Lower leg skin (tissue), 4 donors: ENCODE data around the gene IL3RA. TPM values are rescaled to one million over a fixed set of nuclear protein-coding genes. Genes with fewer than 3 reads are reported as not detected.
"Not testable (repeated sequence)": the region's sequence is repeated elsewhere in the genome, so short reads cannot be mapped to it uniquely, and the experiment has no call there.

Source experiments
- DNase-seq, 2 donors: peaks; one replicate each; pipeline ENCODE4 v3.0.0-alpha.2; 2019; ENCODE audit warnings: low spot score in 2 of 2
- H3K4me3 ChIP-seq: fragments of 200-600 bp; sonication (generic); 2 replicates; pipeline ENCODE4 v1.5.1; 2017; ENCODE audit warnings: mild to moderate bottlenecking, low read depth; ENCODE audit not compliant: poor library complexity, severe bottlenecking
- POLR2A ChIP-seq, 2 donors: fragments of 450-650 bp; IDR thresholded peaks; one replicate each; pipeline ENCODE4 v1.6.1; 2016 to 2017; ENCODE audit warnings: antibody characterized with exemption in 2 of 2, mild to moderate bottlenecking in 1 of 2, moderate library complexity in 1 of 2
- WGBS, 2 donors: methylation state at CpG; one replicate each; pipeline ENCODE4 v1.1.5; 2018; 5-methylcytosine and 5-hydroxymethylcytosine counted together
- intact Hi-C: fragments of 100-400 bp; cut with DNase I; formaldehyde crosslinking; loops from one replicate; pipeline ENCODE4 v1.15.0; 2023; ENCODE audit warnings: low total_unique reads
- total RNA-seq, 4 donors: library from RNA; depleted of rRNA; stranded (reverse); fragments of >200 nt; gene quantifications; one replicate each; pipeline ENCODE4 v1.1.0, GENCODE V29; 2016
- TF ChIP-seq, protein P1 (sequence below), 3 donors: fragments of 450-650 bp; IDR thresholded peaks; one replicate each; pipeline ENCODE4 v1.5.1; 2016; ENCODE audit warnings: antibody characterized with exemption in 3 of 3, mild to moderate bottlenecking in 3 of 3, moderate library complexity in 2 of 3

IL3RA gene
- total RNA-seq, 4 donors from 2014 or later: 1.7 to 6.2 (median 4.5) TPM

DNA sequence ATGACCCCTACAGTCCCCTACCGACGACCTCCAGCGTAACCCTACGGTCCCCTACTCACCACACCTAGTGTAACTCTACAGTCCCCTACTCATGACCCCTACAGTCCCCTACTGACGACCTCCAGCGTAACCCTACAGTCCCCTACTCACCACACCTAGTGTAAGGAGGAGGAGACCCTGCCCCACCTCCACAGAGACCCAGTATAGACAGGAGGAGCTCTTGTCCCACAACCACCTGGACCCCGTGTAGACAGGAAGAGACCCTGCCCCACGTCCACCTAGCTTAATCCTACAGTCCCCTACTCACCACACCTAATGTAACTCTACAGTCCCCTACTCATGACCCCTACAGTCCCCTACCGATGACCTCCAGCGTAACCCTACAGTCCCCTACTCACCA, 41.0 kb upstream of the IL3RA start:
- no peak overlapping the region for H3K4me3 ChIP-seq
- no peak for TF ChIP-seq POLR2A (IDR thresholded peaks at IDR 0.05)
- TF ChIP-seq, protein P1, sequence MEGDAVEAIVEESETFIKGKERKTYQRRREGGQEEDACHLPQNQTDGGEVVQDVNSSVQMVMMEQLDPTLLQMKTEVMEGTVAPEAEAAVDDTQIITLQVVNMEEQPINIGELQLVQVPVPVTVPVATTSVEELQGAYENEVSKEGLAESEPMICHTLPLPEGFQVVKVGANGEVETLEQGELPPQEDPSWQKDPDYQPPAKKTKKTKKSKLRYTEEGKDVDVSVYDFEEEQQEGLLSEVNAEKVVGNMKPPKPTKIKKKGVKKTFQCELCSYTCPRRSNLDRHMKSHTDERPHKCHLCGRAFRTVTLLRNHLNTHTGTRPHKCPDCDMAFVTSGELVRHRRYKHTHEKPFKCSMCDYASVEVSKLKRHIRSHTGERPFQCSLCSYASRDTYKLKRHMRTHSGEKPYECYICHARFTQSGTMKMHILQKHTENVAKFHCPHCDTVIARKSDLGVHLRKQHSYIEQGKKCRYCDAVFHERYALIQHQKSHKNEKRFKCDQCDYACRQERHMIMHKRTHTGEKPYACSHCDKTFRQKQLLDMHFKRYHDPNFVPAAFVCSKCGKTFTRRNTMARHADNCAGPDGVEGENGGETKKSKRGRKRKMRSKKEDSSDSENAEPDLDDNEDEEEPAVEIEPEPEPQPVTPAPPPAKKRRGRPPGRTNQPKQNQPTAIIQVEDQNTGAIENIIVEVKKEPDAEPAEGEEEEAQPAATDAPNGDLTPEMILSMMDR (IDR thresholded peaks at IDR 0.05): no peak
- no peak for DNase-seq
- 87% methylated on average over 10 of the region's 10 CpGs for WGBS, 2 donors
- intact Hi-C loops: no loop called here

DNA sequence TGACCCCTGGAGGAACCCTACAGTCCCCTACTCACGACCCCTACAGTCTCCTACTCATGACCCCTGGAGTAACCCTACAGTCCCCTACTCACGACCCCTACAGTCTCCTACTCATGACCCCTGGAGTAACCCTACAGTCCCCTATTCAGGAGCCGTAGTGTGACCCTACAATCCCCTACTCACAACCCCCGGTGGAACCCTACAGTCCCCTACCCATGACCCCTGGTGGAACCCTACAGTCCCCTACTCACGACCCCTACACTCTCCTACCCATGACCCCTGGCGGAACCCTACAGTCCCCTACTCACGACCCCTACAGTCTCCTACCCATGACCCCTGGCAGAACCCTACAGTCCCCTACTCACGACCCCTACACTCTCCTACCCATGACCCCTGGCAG, 39.0 kb upstream of the IL3RA start:
- DNase-seq, intact Hi-C loops, H3K4me3 ChIP-seq: not testable (repeated sequence)
- WGBS, 2 donors: 74 to 87% methylated on average over 5 to 7 of the region's 8 CpGs

DNA sequence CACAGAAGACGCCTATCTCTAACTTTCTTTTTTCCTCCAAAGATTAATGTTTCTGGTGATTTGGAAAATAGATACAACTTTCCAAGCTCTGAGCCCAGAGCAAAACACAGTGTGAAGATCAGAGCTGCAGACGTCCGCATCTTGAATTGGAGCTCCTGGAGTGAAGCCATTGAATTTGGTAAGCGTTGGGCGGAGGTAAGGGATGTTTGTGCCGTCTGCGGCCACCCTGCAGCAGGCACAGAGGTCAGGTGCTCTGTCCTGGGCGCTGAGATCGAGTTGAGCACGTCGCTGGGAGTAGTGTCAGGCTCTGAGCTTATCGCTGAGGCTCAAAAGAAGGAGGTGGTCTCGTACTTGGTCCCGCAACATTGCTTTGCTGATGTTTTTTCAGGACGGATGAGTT, 36.1 kb upstream of the IL3RA start:
- no peak for DNase-seq
- 56 to 59% methylated on average over 15 of the region's 15 CpGs for WGBS, 2 donors
- TF ChIP-seq POLR2A (IDR thresholded peaks at IDR 0.05): no peak
- TF ChIP-seq, protein P1 (IDR thresholded peaks at IDR 0.05): no peak
- no peak overlapping the region for H3K4me3 ChIP-seq
- intact Hi-C loops: no loop called here

DNA sequence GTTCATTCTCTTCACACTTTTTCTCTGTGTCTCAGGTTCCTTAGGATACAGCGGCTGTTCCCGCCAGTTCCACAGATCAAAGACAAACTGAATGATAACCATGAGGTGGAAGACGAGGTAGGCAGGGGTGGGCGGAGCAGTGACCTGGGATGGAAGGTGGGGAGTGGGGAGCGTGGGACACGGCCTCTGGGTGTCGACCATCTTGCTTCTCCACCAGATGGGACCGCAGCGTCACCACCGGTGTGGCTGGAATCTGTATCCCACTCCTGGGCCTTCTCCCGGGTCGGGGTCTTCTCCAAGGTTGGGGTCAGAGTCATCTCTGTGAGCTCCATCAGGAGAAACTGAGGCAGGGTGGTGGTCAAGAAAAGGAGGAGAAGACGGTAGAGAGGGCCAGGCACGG, 31.2 kb upstream of the IL3RA start:
- no peak for DNase-seq
- 90 to 91% methylated on average over 14 of the region's 14 CpGs for WGBS, 2 donors
- TF ChIP-seq POLR2A (IDR thresholded peaks at IDR 0.05): no peak
- TF ChIP-seq, protein P1 (IDR thresholded peaks at IDR 0.05): no peak
- no peak overlapping the region for H3K4me3 ChIP-seq
- intact Hi-C loops: no loop called here

- intact Hi-C loops: no loop called here
- TF ChIP-seq, protein P1 (IDR thresholded peaks at IDR 0.05): no peak
- TF ChIP-seq POLR2A (IDR thresholded peaks at IDR 0.05): no peak
- 88 to 91% methylated on average over 15 of the region's 15 CpGs for WGBS, 2 donors
- H3K4me3 ChIP-seq: no peak overlapping the region
- no peak for DNase-seq
Measured at GRCh38 chrX:1306909-1307625, 29.5 kb upstream of the IL3RA start.

DNA sequence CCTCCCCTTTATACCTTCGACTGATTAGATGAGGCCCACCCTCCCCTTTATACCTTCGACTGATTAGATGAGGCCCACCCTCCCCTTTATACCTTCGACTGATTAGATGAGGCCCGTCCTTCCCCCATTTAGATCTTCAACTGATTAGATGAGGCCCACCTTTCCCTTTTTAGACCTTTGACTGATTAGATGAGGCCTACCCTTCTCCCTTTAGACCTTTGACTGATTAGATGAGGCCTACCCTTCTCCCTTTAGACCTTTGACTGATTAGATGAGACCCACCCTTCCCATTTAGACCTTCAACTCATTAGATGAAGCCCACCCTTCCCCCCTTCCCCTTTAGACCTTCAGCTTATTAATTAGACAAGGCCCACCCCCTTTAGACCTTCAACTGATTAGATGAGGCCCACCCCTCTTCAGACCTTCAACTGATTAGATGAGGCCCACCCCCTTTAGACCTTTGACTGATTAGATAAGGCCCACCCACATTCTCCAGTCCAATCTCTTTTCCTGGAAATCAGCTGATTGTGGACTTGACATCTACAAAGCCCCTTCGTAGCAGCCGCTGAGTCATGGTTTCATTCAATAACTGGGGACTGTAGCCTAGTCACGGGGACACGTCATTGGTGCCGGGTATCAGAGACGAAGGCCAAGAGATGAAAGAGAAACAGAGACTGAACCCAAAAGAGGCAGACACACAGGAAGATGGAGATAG, 28.8 kb upstream of the IL3RA start:
- 86 to 89% methylated on average over 10 of the region's 10 CpGs for WGBS, 2 donors
- DNase-seq: no peak
- intact Hi-C loops: no loop called here
- TF ChIP-seq, protein P1 (IDR thresholded peaks at IDR 0.05): no peak
- no peak overlapping the region for H3K4me3 ChIP-seq
